ENCODE measurements around the gene PLXNA2.

GRCh38 chr1:208228550-208228949, 15.6 kb downstream of the PLXNA2 start:
- no peak for TF ChIP-seq CTCF (IDR thresholded peaks at IDR 0.05)
- TF ChIP-seq EZH2 (IDR thresholded peaks at IDR 0.05), result no peak
